ENCODE data around the gene UNC5A. TPM values are rescaled to one million over a fixed set of nuclear protein-coding genes. Genes with fewer than 3 reads are reported as not detected.

Gene UNC5A
- total RNA-seq, 3 donors from 2014 or later (not counting 1 experiment from before 2014, with no cell fraction given): not detected

DNA sequence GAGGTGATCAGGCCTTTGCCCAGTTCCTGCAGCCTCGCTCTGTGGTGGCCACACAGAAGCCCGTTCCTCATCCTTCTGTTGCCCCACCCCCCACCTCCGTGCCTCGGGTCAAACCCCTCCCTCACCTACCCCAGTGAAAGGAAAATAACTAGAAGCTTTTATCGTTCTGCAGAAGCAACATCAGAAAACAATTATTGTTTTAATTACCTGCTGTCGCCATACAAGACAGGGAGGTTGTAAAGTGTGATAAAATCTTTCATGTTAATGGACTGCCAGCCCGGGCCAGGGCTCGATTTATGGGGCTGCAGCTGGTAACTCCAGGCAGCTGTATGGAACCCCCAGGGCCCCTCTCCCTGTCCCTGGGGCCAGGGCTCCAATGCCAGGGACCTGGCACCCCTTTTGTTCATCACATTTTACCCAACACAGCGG is 20.6 kb downstream of the UNC5A start:
- TF ChIP-seq, protein P1, sequence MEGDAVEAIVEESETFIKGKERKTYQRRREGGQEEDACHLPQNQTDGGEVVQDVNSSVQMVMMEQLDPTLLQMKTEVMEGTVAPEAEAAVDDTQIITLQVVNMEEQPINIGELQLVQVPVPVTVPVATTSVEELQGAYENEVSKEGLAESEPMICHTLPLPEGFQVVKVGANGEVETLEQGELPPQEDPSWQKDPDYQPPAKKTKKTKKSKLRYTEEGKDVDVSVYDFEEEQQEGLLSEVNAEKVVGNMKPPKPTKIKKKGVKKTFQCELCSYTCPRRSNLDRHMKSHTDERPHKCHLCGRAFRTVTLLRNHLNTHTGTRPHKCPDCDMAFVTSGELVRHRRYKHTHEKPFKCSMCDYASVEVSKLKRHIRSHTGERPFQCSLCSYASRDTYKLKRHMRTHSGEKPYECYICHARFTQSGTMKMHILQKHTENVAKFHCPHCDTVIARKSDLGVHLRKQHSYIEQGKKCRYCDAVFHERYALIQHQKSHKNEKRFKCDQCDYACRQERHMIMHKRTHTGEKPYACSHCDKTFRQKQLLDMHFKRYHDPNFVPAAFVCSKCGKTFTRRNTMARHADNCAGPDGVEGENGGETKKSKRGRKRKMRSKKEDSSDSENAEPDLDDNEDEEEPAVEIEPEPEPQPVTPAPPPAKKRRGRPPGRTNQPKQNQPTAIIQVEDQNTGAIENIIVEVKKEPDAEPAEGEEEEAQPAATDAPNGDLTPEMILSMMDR (IDR thresholded peaks at IDR 0.05): no peak
- H3K36me3 ChIP-seq (ENCODE audit: control insufficient read depth, insufficient read depth, low read length): no peaks in the 10 kb centered on the region
- no peaks in the 10 kb centered on the region for H3K36me3 Mint-ChIP-seq
- 41% methylated on average over 8 of the region's 9 CpGs for WGBS (ENCODE audit: insufficient coverage)
- H3K4me3 ChIP-seq (ENCODE audit: low read length): no peak overlapping the region
- H3K9me3 Mint-ChIP-seq: no peaks in the 10 kb centered on the region
- no peaks in the 10 kb centered on the region for H3K27me3 ChIP-seq (ENCODE audit: control insufficient read depth, insufficient read depth, low read length)
- no peaks in the 10 kb centered on the region for H3K4me1 Mint-ChIP-seq
- peaks cover 12 to 22% of the 10 kb centered on the region in 2 donors for H3K27me3 Mint-ChIP-seq (ENCODE audit: low read depth in 2 of 2)
- intact Hi-C loops (cut with micrococcal nuclease): no loop called here
- no peak overlapping the region for H3K27ac ChIP-seq (ENCODE audit: low read length)
- H3K27ac Mint-ChIP-seq: no peak overlapping the region
- DNase-seq (no peak), ATAC-seq (no peak)
- H3K4me3 Mint-ChIP-seq: no peak overlapping the region
- H3K9me3 ChIP-seq (ENCODE audit: control insufficient read depth, insufficient read depth, low read length): no peaks in the 10 kb centered on the region
- no peaks in the 10 kb centered on the region for H3K4me1 ChIP-seq (ENCODE audit: control insufficient read depth, insufficient read depth, low read length)

DNA sequence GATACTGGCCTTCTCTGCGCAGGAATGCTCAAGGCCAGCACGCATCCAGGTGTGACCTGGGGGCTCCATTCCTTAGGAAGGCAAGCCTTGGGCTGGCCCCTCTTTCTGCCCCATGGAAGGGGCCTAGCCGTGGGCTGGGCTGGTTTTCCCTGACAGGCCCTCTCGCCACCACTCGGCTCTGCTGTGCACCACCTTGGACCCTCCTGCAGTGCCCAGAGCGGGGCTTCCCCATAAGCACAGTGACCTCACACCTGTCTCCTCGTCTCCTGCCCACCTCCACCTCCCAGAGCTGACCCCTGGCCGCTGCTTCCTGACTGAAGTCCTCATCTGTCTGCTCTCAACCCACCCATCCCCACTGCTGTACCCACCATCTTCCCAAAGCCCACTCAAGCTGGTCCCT is 21.1 kb downstream of the UNC5A start:
- Mint-ChIP-seq H3K9me3 (no peaks in the 10 kb centered on the region), H3K27me3 (ENCODE audit: low read depth in 2 of 2) (peaks cover 12 to 24% of the 10 kb centered on the region in 2 donors), H3K27ac (no peak overlapping the region), H3K4me3 (no peak overlapping the region), H3K4me1 (no peaks in the 10 kb centered on the region), H3K36me3 (no peaks in the 10 kb centered on the region)
- H3K27ac ChIP-seq (ENCODE audit: low read length): no peak overlapping the region
- intact Hi-C loops (cut with micrococcal nuclease): no loop called here
- no peaks in the 10 kb centered on the region for H3K4me1 ChIP-seq (ENCODE audit: control insufficient read depth, insufficient read depth, low read length)
- H3K4me3 ChIP-seq (ENCODE audit: low read length): no peak overlapping the region
- no peaks in the 10 kb centered on the region for H3K9me3 ChIP-seq (ENCODE audit: control insufficient read depth, insufficient read depth, low read length)
- H3K27me3 ChIP-seq (ENCODE audit: control insufficient read depth, insufficient read depth, low read length): no peaks in the 10 kb centered on the region
- DNase-seq: no peak
- WGBS (ENCODE audit: insufficient coverage): 75% methylated on average over 8 of the region's 8 CpGs
- TF ChIP-seq, protein P1 (IDR thresholded peaks at IDR 0.05): no peak
- no peaks in the 10 kb centered on the region for H3K36me3 ChIP-seq (ENCODE audit: control insufficient read depth, insufficient read depth, low read length)
- no peak for ATAC-seq

DNA sequence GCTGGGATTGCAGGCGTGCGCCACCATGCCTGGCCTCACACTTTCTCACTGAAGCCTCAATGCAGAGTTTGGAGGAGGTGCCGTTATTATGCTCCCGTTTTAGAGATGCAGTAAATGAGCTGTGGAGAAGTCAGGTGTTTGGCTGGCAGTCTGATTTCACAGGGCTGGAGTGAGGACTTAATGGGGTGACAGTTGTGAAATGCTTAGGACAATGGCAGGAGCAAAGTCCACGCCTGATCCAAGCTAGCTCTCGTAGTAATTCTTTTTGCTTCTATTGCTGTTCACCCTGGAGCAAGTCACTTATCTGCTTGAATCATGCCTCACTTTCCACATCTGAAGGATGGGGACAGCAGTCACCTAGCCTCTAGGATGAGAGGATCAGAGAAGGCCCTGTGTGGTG is 21.8 kb downstream of the UNC5A start:
- Mint-ChIP-seq H3K4me3 (no peak overlapping the region), H3K27ac (no peak overlapping the region), H3K36me3 (no peaks in the 10 kb centered on the region), H3K9me3 (no peaks in the 10 kb centered on the region), H3K4me1 (no peaks in the 10 kb centered on the region), H3K27me3 (ENCODE audit: low read depth in 2 of 2) (peaks cover 12 to 24% of the 10 kb centered on the region in 2 donors)
- H3K27me3 ChIP-seq (ENCODE audit: control insufficient read depth, insufficient read depth, low read length): no peaks in the 10 kb centered on the region
- ATAC-seq (no peak), DNase-seq (no peak)
- no peaks in the 10 kb centered on the region for H3K4me1 ChIP-seq (ENCODE audit: control insufficient read depth, insufficient read depth, low read length)
- H3K4me3 ChIP-seq (ENCODE audit: low read length): no peak overlapping the region
- H3K36me3 ChIP-seq (ENCODE audit: control insufficient read depth, insufficient read depth, low read length): no peaks in the 10 kb centered on the region
- no peak overlapping the region for H3K27ac ChIP-seq (ENCODE audit: low read length)
- intact Hi-C loops (cut with micrococcal nuclease): no loop called here
- H3K9me3 ChIP-seq (ENCODE audit: control insufficient read depth, insufficient read depth, low read length): no peaks in the 10 kb centered on the region
- WGBS (ENCODE audit: insufficient coverage): 87% methylated on average over 6 of the region's 6 CpGs
- TF ChIP-seq, protein P1 (IDR thresholded peaks at IDR 0.05): no peak

DNA sequence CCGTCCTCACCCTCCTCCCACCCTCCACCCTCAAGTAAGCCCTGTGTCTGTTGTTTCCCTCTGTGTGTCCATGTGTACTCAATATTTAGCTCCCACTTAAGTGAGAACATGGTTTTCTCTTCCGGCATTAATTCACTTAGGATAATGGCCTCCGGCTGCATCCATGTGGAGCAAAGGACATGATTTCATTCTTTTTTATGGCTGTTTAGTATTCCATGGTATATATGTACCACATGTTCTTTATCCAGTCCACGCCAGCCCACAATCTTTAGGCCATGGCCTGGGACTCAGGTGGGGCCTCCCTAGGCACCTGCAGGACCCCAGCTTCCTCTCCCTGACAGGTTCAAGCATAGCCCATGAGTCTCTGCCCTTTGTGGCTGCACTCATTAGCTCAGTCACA is 22.9 kb downstream of the UNC5A start:
- Histone ChIP-seq H3K4me1 (ENCODE audit: control insufficient read depth, insufficient read depth, low read length) (no peaks in the 10 kb centered on the region), H3K27me3 (ENCODE audit: control insufficient read depth, insufficient read depth, low read length) (no peaks in the 10 kb centered on the region), H3K9me3 (ENCODE audit: control insufficient read depth, insufficient read depth, low read length) (no peaks in the 10 kb centered on the region), H3K4me3 (ENCODE audit: low read length) (no peak overlapping the region), H3K36me3 (ENCODE audit: control insufficient read depth, insufficient read depth, low read length) (no peaks in the 10 kb centered on the region), H3K27ac (ENCODE audit: low read length) (no peak overlapping the region)
- H3K9me3 Mint-ChIP-seq: no peaks in the 10 kb centered on the region
- 93% methylated on average over 4 of the region's 4 CpGs for WGBS (ENCODE audit: insufficient coverage)
- no peaks in the 10 kb centered on the region for H3K36me3 Mint-ChIP-seq
- no peak for ATAC-seq
- no peak overlapping the region for H3K27ac Mint-ChIP-seq
- no peaks in the 10 kb centered on the region for H3K4me1 Mint-ChIP-seq
- intact Hi-C loops (cut with micrococcal nuclease): no loop called here
- no peak overlapping the region for H3K4me3 Mint-ChIP-seq
- H3K27me3 Mint-ChIP-seq (ENCODE audit: low read depth in 2 of 2): peaks cover 12 to 24% of the 10 kb centered on the region in 2 donors
- TF ChIP-seq, protein P1 (IDR thresholded peaks at IDR 0.05): no peak
- no peak for DNase-seq

Measured in natural killer cell (primary cell).